IMR-90 (cell line): ENCODE results near the gene SEPTIN3. TPM values are rescaled to one million over a fixed set of nuclear protein-coding genes. Genes with fewer than 3 reads are reported as not detected.

Source experiments
- ATAC-seq: fragments of 200-7000 bp; cut with Tn5 transposase; 2 replicates; pipeline ENCODE4 v1.9.1; 2020; ENCODE audit warnings: low read depth, mild to moderate bottlenecking, moderate library complexity
- BruUV-seq: library from RNA; stranded (reverse); fragments of 400-500 nt; replicated peaks from 2 replicates; lab custom pipeline; 2021; lab: Mats Ljungman, UMichigan
- CTCF ChIA-PET: fragments of 300-600 bp; formaldehyde crosslinking; extraction: SDS; loops from one replicate; lab custom pipeline; 2021; ENCODE audit warnings: antibody characterized with exemption; lab: Yijun Ruan, JAX
- POLR2A ChIA-PET: fragments of 300-600 bp; sonication (Branson Sonifier 250); formaldehyde crosslinking; loops from one replicate; lab custom pipeline; 2022; ENCODE audit warnings: antibody characterized with exemption; ENCODE audit not compliant: unreplicated experiment; lab: Charles Lee
- DNase-seq: peaks from one replicate; pipeline ENCODE4 v3.0.0; 2013
- H2AFZ ChIP-seq: replicated peaks from 2 replicates; pipeline ENCODE3; 2013; ENCODE audit warnings: low read length, mild to moderate bottlenecking; ENCODE audit not compliant: poor library complexity
- H2AK5ac ChIP-seq: 2 replicates; pipeline ENCODE4 v1.6.1; 2013; ENCODE audit warnings: low read depth, low read length, inconsistent platforms
- H2AK9ac ChIP-seq: replicated peaks from 2 replicates; pipeline ENCODE3; 2013; ENCODE audit warnings: mild to moderate bottlenecking, low read depth, low read length, moderate library complexity; ENCODE audit not compliant: poor library complexity
- H2BK120ac ChIP-seq: 2 replicates; pipeline ENCODE4 v1.6.1; 2013; ENCODE audit warnings: low read depth, low read length, inconsistent platforms
- H2BK15ac ChIP-seq: 3 replicates; pipeline ENCODE4 v1.6.1; 2013; ENCODE audit warnings: low read depth, low read length, inconsistent platforms
- H2BK20ac ChIP-seq: 2 replicates; pipeline ENCODE4 v1.6.1; 2013; ENCODE audit warnings: low read depth, mild to moderate bottlenecking, inconsistent platforms, low read length, moderate library complexity
- H2BK5ac ChIP-seq: 2 replicates; pipeline ENCODE4 v1.6.1; 2013; ENCODE audit warnings: mild to moderate bottlenecking, low read depth, low read length, inconsistent platforms; ENCODE audit not compliant: poor library complexity, severe bottlenecking
- H3K14ac ChIP-seq: replicated peaks from 2 replicates; pipeline ENCODE4 v1.6.1; 2013; ENCODE audit warnings: low read depth, low read length, inconsistent platforms
- H3K18ac ChIP-seq: 2 replicates; pipeline ENCODE4 v1.6.1; 2013; ENCODE audit warnings: low read depth, low read length, control low read depth
- H3K23ac ChIP-seq: 2 replicates; pipeline ENCODE4 v1.6.1; 2013; ENCODE audit warnings: low read depth, low read length, inconsistent platforms
- H3K27ac ChIP-seq: 2 replicates; pipeline ENCODE4 v1.5.1; 2013; ENCODE audit warnings: mild to moderate bottlenecking, control low read depth, low read length; ENCODE audit not compliant: insufficient read depth
- H3K27me3 ChIP-seq: 2 replicates; pipeline ENCODE4 v1.6.1; 2013; ENCODE audit warnings: low read length; ENCODE audit not compliant: control insufficient read depth, insufficient read depth
- H3K36me3 ChIP-seq: 2 replicates; pipeline ENCODE4 v1.6.1; 2013; ENCODE audit warnings: low read length, mixed read lengths; ENCODE audit not compliant: control insufficient read depth, insufficient read depth
- H3K4ac ChIP-seq: 2 replicates; pipeline ENCODE4 v1.6.1; 2013; ENCODE audit warnings: low read depth, low read length, inconsistent platforms
- H3K4me1 ChIP-seq: 2 replicates; pipeline ENCODE4 v1.6.1; 2013; ENCODE audit warnings: low read length, mixed read lengths; ENCODE audit not compliant: control insufficient read depth, insufficient read depth
- H3K4me2 ChIP-seq: 2 replicates; pipeline ENCODE4 v1.6.1; 2013; ENCODE audit warnings: low read depth, mild to moderate bottlenecking, control low read depth, low read length, moderate library complexity
- H3K4me3 ChIP-seq: 2 replicates; pipeline ENCODE4 v1.5.1; 2013; ENCODE audit warnings: low read depth, mild to moderate bottlenecking, control low read depth, low read length, moderate library complexity; ENCODE audit not compliant: insufficient read depth
- H3K56ac ChIP-seq: 2 replicates; pipeline ENCODE4 v1.6.1; 2013; ENCODE audit warnings: low read length, inconsistent platforms; ENCODE audit not compliant: insufficient read depth; ENCODE audit errors: extremely low read depth
- H3K79me1 ChIP-seq, 2 experiments: 2 replicates each; pipeline ENCODE4 v1.6.1; 2013; ENCODE audit warnings: low read length in 2 of 2, inconsistent platforms in 1 of 2, low read depth in 1 of 2
- H3K9ac ChIP-seq: 2 replicates; pipeline ENCODE4 v1.6.1; 2013; ENCODE audit warnings: low read depth, low read length, control low read depth
- H3K9me1 ChIP-seq: 2 replicates; pipeline ENCODE4 v1.6.1; 2013; ENCODE audit warnings: low read length, inconsistent platforms; ENCODE audit not compliant: insufficient read depth
- H3K9me3 ChIP-seq: 2 replicates; pipeline ENCODE4 v1.6.1; 2013; ENCODE audit warnings: low read length; ENCODE audit not compliant: control insufficient read depth, insufficient read depth
- H4K20me1 ChIP-seq: 2 replicates; pipeline ENCODE4 v1.6.1; 2013; ENCODE audit warnings: low read length, inconsistent platforms; ENCODE audit not compliant: insufficient read depth
- H4K5ac ChIP-seq: 2 replicates; pipeline ENCODE4 v1.6.1; 2013; ENCODE audit warnings: mild to moderate bottlenecking, low read depth, low read length, control low read depth
- H4K8ac ChIP-seq, 2 experiments: 2 replicates each; pipeline ENCODE4 v1.6.1; 2013; ENCODE audit warnings: low read depth in 2 of 2, low read length in 2 of 2, control low read depth in 1 of 2, inconsistent platforms in 1 of 2
- H4K91ac ChIP-seq: 2 replicates; pipeline ENCODE4 v1.6.1; 2013; ENCODE audit warnings: low read depth, low read length, inconsistent platforms; ENCODE audit not compliant: insufficient read depth
- BHLHE40 ChIP-seq: fragments of 150-350 bp; IDR thresholded peaks from 2 replicates; pipeline ENCODE4 v1.6.1; 2016; ENCODE audit warnings: mild to moderate bottlenecking, low read depth, low read length
- CEBPB ChIP-seq: IDR thresholded peaks from 2 replicates; pipeline ENCODE4 v1.6.1; 2012; ENCODE audit warnings: low read depth, low read length, improper control_type of control experiment
- FOS ChIP-seq: fragments of 150-350 bp; IDR thresholded peaks from 2 replicates; pipeline ENCODE4 v1.6.1; 2016; ENCODE audit warnings: low read depth, low read length
- MAFK ChIP-seq: IDR thresholded peaks from 2 replicates; pipeline ENCODE4 v1.6.1; 2012; ENCODE audit warnings: low read depth, low read length, improper control_type of control experiment
- MXI1 ChIP-seq: IDR thresholded peaks from 2 replicates; pipeline ENCODE4 v1.6.1; 2012; ENCODE audit warnings: low read depth, mild to moderate bottlenecking, low read length, moderate library complexity, borderline replicate concordance
- NFE2L2 ChIP-seq: fragments of 150-350 bp; IDR thresholded peaks from 2 replicates; pipeline ENCODE4 v1.6.1; 2016; ENCODE audit warnings: low read depth, mild to moderate bottlenecking, low read length
- POLR2A ChIP-seq: IDR thresholded peaks from 2 replicates; pipeline ENCODE4 v1.6.1; 2012; ENCODE audit warnings: mild to moderate bottlenecking, low read depth, low read length
- RAD21 ChIP-seq: IDR thresholded peaks from 2 replicates; pipeline ENCODE4 v1.6.1; 2012; ENCODE audit warnings: low read length, improper control_type of control experiment
- RCOR1 ChIP-seq: IDR thresholded peaks from 2 replicates; pipeline ENCODE4 v1.6.1; 2012; ENCODE audit warnings: mild to moderate bottlenecking, low read length, improper control_type of control experiment; ENCODE audit not compliant: insufficient replicate concordance
- RFX5 ChIP-seq: IDR thresholded peaks from 2 replicates; pipeline ENCODE4 v1.8.0; 2012; ENCODE audit warnings: low read depth, mild to moderate bottlenecking, low read length, moderate library complexity
- SMC3 ChIP-seq: fragments of 150-350 bp; IDR thresholded peaks from 2 replicates; pipeline ENCODE4 v1.6.1; 2016; ENCODE audit warnings: low read depth, mild to moderate bottlenecking, antibody characterized with exemption, low read length, moderate library complexity
- USF2 ChIP-seq: fragments of 150-350 bp; IDR thresholded peaks from 2 replicates; pipeline ENCODE4 v1.6.1; 2017; ENCODE audit warnings: mild to moderate bottlenecking, antibody characterized with exemption, low read length, low read depth
- WGBS, 2 experiments: methylation state at CpG; one replicate each; pipeline versions ENCODE4 v1.1.5 to v1.1.7; 2013; ENCODE audit warnings: missing lambda C conversion rate in 2 of 2; ENCODE audit not compliant: insufficient read length in 1 of 2; ENCODE audit errors: extremely low coverage in 2 of 2; 5-methylcytosine and 5-hydroxymethylcytosine counted together
- dilution Hi-C: fragments of 300-500 bp; cut with HindIII; formaldehyde crosslinking; loops from one replicate; pipeline ENCODE4 v1.14.3; 2018; ENCODE audit warnings: low sequenced_read_pairs; ENCODE audit not compliant: unreplicated experiment
- in situ Hi-C: fragments of 300-500 bp; cut with MboI; formaldehyde crosslinking; loops from 3 replicates; pipeline ENCODE4 v1.14.3; 2019; ENCODE audit warnings: low sequenced_read_pairs, inconsistent platforms, mixed read lengths
- intact Hi-C: fragments of 100-400 bp; cut with micrococcal nuclease; formaldehyde crosslinking; loops from 2 replicates; pipeline ENCODE4 v1.10.0; 2022
- polyA plus RNA-seq, 3 experiments: library from polyadenylated mRNA; depleted of rRNA; stranded (reverse); fragments of >200 nt; gene quantifications; 2 replicates each; pipeline ENCODE4 v1.2.3, GENCODE V29; 2012; ENCODE audit warnings: low replicate concordance in 1 of 3
- total RNA-seq: library from RNA; depleted of rRNA; stranded (reverse); fragments of >200 nt; gene quantifications from 2 replicates; pipeline ENCODE4 v1.2.3, GENCODE V29; 2012
- TF ChIP-seq, protein P1 (sequence below): fragments of 150-350 bp; IDR thresholded peaks from 2 replicates; pipeline ENCODE4 v1.6.1; 2016; ENCODE audit warnings: low read depth, mild to moderate bottlenecking, low read length, moderate library complexity, borderline replicate concordance
- TF ChIP-seq, protein P2 (sequence below): conservative IDR thresholded peaks from 2 replicates; pipeline ENCODE4 v1.5.1; 2012; ENCODE audit warnings: mild to moderate bottlenecking, low read depth, low read length, improper control_type of control experiment

Gene SEPTIN3
- total and polyA plus RNA-seq, 2 of the 4 experiments (the other 2 are of a cell fraction), result 0.15 to 0.18 TPM

DNA sequence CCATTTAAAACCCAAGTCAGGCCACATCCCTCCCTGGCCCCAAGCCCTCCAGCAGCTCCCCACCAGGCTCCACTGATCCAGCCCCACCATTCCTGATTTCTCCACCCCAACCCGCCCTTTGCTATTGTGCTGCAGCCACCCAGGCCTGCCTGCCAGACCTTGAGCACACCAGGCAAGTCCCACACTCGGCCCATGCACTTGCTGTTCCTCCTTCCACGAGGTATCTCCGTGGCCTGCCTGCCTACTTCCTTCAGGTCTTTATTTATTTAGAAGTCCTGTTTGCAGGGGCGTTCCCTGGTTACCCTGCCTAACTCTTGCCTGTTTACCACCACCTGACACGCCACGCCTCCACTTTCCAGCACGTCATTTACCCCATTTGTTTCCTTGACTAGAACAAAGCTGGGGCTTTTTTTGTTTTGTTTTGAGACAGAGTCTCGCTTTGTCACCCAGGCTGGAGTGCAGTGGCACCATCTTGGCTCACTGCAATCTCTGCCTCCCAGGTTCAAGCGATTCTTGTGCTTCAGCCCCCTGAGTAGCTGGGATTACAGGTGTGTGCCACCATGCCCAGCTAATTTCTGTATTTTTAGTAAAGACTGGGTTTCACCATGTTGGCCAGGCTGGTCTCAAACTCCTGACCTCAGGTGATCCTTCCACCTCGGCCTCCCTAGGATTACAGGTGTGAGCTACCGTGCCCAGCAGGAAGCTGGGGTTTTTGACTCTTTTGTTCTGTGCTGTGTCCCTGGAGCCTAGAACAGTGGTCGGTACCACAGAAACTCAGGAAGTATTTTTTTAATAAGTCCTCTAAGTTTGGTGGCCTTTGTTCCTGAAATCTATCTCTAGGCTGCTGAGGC, 29.0 kb upstream of the SEPTIN3 start:
- 78% methylated on average over 4 of the region's 13 CpGs; no CpG with 5 or more reads in 1 of the 2 experiments for WGBS, 2 experiments
- H4K8ac ChIP-seq, result peak overlapping the region in 1 of 2 experiments; percentile 16; a peak in 1 of 4 replicates
- no peak overlapping the region for H3K18ac ChIP-seq
- H3K27ac ChIP-seq, result no peak overlapping the region
- H2AK9ac ChIP-seq, result no peak overlapping the region
- peak overlapping the region; percentile 15; the same call in 1 of the 2 replicates for H3K4ac ChIP-seq
- H3K27me3 ChIP-seq, result no peaks in the 10 kb centered on the region
- H2BK120ac ChIP-seq, result no peak overlapping the region
- dilution Hi-C loops (no loop called here), in situ Hi-C loops (loop anchor here (5.0 kb wide), 1 partner anchor 243 kb away; the partner anchor contains the start of gene MEI1), intact Hi-C loops (no loop called here)
- H4K5ac ChIP-seq, result no peak overlapping the region
- H4K91ac ChIP-seq, result no peak overlapping the region; the same call in 1 of the 2 replicates
- POLR2A ChIA-PET, result interaction anchor here (0.5 kb wide), 1 partner anchor 225 kb away, joined by 3 read pairs; no protein-coding TSS in a partner anchor
- H2AFZ ChIP-seq, result peak overlapping the region; percentile 49
- H2BK5ac ChIP-seq, result no peak overlapping the region
- no peak overlapping the region for H3K4me2 ChIP-seq
- H3K36me3 ChIP-seq, result no peaks in the 10 kb centered on the region
- CTCF ChIA-PET, result interaction anchor here (0.6 to 2.0 kb wide), 11 partner anchors 12 to 246 kb away, joined by 3 to 26 read pairs (median 4); partner anchors contain the start of gene TNFRSF13C
- no peaks in the 10 kb centered on the region for H3K9me3 ChIP-seq
- H3K4me3 ChIP-seq, result no peak overlapping the region
- no peaks in the 10 kb centered on the region for H3K9me1 ChIP-seq
- H3K4me1 ChIP-seq, result peaks cover 8% of the 10 kb centered on the region
- H3K79me1 ChIP-seq, result peaks cover 0 to 17% of the 10 kb centered on the region in 2 experiments; a peak in 2 of 4 replicates
- no peak overlapping the region for H3K9ac ChIP-seq
- H2AK5ac ChIP-seq, result peak overlapping the region; percentile 2; the same call in 1 of the 2 replicates
- ATAC-seq (no peak), DNase-seq (no peak)
- no TSS peak for BruUV-seq
- no peak overlapping the region for H2BK20ac ChIP-seq
- no peak overlapping the region for H3K23ac ChIP-seq
- peaks cover 6% of the 10 kb centered on the region; the same call in 1 of the 2 replicates for H4K20me1 ChIP-seq
- no peak overlapping the region for H3K14ac ChIP-seq
- no peak overlapping the region for H3K56ac ChIP-seq
- no peak overlapping the region for H2BK15ac ChIP-seq
- TF ChIP-seq CEBPB, result no peak
- TF ChIP-seq USF2, result no peak
- TF ChIP-seq MAFK, result no peak
- TF ChIP-seq FOS, result no peak
- TF ChIP-seq RFX5, result no peak
- no peak for TF ChIP-seq RCOR1
- TF ChIP-seq, protein P1, sequence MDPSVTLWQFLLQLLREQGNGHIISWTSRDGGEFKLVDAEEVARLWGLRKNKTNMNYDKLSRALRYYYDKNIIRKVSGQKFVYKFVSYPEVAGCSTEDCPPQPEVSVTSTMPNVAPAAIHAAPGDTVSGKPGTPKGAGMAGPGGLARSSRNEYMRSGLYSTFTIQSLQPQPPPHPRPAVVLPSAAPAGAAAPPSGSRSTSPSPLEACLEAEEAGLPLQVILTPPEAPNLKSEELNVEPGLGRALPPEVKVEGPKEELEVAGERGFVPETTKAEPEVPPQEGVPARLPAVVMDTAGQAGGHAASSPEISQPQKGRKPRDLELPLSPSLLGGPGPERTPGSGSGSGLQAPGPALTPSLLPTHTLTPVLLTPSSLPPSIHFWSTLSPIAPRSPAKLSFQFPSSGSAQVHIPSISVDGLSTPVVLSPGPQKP, result no peak
- TF ChIP-seq NFE2L2, result no peak
- TF ChIP-seq POLR2A, result no peak
- no peak for TF ChIP-seq MXI1
- TF ChIP-seq BHLHE40, result no peak
- TF ChIP-seq, protein P2, sequence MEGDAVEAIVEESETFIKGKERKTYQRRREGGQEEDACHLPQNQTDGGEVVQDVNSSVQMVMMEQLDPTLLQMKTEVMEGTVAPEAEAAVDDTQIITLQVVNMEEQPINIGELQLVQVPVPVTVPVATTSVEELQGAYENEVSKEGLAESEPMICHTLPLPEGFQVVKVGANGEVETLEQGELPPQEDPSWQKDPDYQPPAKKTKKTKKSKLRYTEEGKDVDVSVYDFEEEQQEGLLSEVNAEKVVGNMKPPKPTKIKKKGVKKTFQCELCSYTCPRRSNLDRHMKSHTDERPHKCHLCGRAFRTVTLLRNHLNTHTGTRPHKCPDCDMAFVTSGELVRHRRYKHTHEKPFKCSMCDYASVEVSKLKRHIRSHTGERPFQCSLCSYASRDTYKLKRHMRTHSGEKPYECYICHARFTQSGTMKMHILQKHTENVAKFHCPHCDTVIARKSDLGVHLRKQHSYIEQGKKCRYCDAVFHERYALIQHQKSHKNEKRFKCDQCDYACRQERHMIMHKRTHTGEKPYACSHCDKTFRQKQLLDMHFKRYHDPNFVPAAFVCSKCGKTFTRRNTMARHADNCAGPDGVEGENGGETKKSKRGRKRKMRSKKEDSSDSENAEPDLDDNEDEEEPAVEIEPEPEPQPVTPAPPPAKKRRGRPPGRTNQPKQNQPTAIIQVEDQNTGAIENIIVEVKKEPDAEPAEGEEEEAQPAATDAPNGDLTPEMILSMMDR, result no peak
- TF ChIP-seq RAD21, result no peak
- no peak for TF ChIP-seq SMC3
